HFF-Myc (cell line): ENCODE data around the gene TBC1D9B.

Experiments
- DNase-seq: peaks from one replicate; pipeline ENCODE4 v3.0.0-alpha.2; 2011; ENCODE audit warnings: low read depth; ENCODE audit errors: extremely low read depth
- H3K4me3 ChIP-seq: replicated peaks from 2 replicates; pipeline ENCODE4 v1.5.1; 2011; ENCODE audit warnings: low read depth, mild to moderate bottlenecking, control low read depth, low read length
- TF ChIP-seq, protein P1 (sequence below): IDR thresholded peaks from 2 replicates; pipeline ENCODE4 v1.5.1; 2012; ENCODE audit warnings: mild to moderate bottlenecking, low read depth, low read length, control low read depth; ENCODE audit errors: missing control alignments

Gene TBC1D9B

DNA sequence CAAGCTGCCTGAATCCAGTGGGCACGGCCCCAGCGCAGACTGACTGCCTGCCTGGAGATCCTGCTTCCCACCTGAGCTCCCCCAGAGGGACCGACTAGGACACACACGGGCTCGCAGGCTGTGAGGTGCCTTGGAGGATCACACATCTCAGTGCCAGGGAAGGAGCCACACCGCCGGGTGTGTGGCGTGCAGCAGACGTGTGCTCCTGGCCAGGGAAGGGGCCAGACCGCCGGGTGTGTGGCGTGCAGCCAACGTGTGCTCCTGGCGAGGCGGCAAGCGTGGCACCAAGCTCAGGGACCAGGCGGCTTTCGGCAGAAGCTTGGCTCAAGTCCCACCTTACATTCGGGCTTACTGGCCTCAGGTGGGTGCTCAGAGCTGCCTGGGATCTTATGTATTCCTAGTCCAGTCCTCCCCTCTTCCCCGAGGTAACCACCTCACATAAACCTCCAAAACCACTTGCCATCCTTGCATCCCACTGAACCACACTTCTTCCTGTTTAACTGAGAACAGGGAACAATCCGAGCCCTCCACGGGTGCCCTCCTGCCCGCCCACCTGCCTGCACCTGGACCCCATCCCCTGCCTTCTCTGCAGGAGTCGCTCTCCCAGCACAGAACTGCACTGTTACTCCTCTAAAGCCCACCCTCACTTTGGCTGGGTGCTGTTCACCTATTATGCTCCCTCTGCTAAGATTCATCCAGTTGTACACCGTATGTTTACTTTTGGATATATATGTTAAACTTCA, 26.7 kb downstream of the TBC1D9B start:
- TF ChIP-seq, protein P1, sequence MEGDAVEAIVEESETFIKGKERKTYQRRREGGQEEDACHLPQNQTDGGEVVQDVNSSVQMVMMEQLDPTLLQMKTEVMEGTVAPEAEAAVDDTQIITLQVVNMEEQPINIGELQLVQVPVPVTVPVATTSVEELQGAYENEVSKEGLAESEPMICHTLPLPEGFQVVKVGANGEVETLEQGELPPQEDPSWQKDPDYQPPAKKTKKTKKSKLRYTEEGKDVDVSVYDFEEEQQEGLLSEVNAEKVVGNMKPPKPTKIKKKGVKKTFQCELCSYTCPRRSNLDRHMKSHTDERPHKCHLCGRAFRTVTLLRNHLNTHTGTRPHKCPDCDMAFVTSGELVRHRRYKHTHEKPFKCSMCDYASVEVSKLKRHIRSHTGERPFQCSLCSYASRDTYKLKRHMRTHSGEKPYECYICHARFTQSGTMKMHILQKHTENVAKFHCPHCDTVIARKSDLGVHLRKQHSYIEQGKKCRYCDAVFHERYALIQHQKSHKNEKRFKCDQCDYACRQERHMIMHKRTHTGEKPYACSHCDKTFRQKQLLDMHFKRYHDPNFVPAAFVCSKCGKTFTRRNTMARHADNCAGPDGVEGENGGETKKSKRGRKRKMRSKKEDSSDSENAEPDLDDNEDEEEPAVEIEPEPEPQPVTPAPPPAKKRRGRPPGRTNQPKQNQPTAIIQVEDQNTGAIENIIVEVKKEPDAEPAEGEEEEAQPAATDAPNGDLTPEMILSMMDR: no peak
- no peak for DNase-seq
- H3K4me3 ChIP-seq: no peak overlapping the region

DNA sequence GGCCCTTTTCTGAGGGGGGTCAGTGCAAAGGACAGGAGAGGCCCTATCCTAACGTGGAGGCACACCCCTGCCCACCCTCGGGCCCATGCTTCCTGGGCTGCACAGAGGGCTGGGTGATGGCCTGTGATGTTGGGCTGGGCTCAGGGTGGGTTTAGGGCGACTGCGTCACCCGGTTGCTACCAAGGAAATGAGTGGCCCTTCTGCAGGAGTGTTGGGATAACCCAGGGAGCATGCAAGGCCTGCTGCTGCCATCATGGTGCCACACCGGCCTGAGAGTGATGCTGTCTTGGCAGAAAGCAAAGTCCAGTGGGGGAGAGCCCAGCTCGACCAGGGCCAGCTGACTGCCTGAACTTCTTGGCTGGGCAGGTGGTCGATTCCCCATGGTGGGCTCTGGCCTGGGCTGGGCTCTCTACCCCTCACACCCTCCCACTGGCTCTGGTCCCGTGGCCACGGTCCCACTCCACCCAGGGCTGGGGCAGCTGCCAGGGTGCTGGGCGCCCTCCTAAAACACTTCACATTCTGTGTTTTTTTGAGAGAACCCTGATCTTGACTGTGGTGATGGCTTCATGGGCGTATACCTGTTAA, 27.5 kb downstream of the TBC1D9B start:
- no peak overlapping the region for H3K4me3 ChIP-seq
- TF ChIP-seq, protein P1: no peak
- no peak for DNase-seq

DNA sequence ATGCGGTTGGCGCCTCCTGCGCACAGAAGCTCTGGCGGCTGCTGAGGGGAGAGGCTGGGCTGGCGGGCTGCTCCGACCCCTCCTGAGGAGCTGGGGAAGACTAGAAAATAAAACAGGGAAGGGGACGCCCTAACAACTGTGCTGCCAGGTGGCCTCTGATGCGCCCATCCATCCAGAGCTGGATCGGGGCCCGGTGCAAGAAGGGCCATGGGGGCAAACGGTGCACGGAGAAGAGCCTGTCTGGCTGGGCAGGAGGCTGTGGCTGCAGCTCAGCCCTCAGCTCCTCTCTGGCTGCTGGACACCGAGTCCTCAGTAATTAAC, 28.0 kb downstream of the TBC1D9B start:
- H3K4me3 ChIP-seq: no peak overlapping the region
- TF ChIP-seq, protein P1: no peak
- no peak for DNase-seq

DNA sequence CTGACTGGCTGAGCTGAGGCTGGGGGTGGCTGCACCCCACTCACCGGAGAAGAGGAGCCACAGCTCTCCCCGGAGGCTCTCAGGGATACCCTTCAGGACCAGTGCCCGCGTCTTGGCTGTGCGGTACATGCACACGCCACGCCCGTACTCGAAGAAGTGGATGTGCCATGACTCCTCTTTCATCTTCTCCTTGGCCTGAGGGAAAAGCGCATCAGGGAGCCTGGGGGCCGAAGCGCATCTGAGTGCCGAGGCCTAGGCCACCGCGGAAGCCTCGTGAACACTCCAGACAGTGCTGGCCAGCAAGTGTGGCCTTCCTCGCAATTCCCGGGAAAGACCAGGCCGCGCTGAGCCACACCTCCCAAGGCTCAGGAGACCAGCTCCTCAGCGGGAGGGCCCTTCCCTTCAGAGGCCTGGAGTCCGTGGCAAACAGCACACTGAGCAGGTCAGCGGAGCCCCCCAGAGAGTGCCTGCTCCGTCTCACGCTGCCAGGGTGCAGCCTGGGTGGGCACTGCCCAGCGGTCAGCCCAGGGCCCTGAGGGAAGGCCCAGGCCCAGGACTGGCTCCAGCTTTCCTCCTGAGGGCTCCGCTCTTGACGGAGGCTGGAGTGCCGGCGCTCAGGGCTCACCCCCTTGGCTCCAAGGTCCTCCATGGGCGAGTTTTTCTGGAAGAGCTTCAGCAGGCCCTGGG, 28.6 kb downstream of the TBC1D9B start:
- DNase-seq: no peak
- TF ChIP-seq, protein P1: no peak
- H3K4me3 ChIP-seq: no peak overlapping the region

DNA sequence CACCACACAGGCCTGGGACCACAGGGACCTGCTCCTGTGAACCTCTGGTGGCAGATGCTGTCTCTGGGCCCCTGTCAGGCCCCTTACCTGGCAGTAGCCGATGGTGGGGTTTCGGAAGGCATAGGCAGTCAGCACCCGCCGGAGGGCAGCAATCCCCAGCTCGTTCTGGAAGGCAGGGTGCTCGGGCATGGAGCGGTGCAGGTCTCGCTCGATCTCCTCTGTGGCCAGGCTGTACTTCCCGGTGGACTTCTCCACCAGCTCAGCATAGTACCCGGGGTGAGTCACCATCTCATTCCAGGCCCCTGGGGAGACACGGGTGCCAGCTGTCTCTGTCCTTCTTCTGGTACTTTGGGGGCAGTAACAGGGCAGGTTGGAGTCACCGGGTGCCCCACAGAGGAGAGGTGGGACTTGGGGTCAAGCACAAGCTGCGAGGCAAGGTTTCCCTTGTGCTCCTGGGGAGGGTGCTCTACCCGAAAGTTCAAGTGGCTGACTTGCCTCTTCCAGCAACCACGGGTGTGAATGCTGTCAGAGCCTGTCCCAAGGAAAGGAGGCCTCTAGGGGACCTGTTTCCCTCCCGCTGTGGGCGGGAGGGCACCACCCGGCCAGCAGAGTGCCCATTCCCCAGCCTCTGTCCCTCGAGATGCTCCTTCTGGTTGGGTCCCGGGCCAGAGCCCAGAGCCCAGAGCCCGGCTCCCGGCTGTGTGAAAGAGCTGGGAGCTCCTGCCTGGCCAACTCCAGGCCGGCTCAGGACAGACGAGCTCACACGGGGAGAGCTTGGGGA, 29.3 kb downstream of the TBC1D9B start:
- no peak overlapping the region for H3K4me3 ChIP-seq
- DNase-seq: no peak
- TF ChIP-seq, protein P1: no peak

DNA sequence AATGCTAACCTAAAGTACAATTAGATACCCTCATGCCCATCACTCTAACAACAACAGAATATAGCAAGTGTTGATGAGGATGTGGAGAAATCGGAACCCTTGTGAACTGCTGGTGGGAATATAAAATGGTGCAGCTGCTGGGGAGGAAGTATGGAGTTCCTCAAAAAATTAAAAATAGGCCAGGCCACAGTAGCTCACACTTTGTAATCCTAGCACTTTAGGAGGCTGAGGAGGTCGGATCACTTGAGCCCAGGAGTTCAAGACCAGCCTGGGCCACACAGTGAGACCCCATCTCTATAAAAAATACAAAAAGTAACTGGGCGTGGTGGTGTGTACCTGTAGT, 31.1 kb downstream of the TBC1D9B start:
- H3K4me3 ChIP-seq: no peak overlapping the region
- TF ChIP-seq, protein P1: no peak
- no peak for DNase-seq
